Spinal cord (tissue), 10 donors: ENCODE results near the gene RTBDN. TPM values are rescaled to one million over a fixed set of nuclear protein-coding genes. Genes with fewer than 3 reads are reported as not detected.

Source experiments
- DNase-seq, 6 donors: peaks; one replicate each; pipeline versions ENCODE4 v3.0.0 to v3.0.0-alpha.2; 2013 to 2015; ENCODE audit warnings: low spot score in 6 of 6, low read depth in 4 of 6
- H3K27ac ChIP-seq: one replicate; pipeline ENCODE4 v1.5.1; 2013; ENCODE audit warnings: low read depth, low read length, control low read depth
- H3K27me3 ChIP-seq: one replicate; pipeline ENCODE4 v1.6.1; 2013; ENCODE audit warnings: low read length; ENCODE audit not compliant: control insufficient read depth, insufficient read depth
- H3K36me3 ChIP-seq: one replicate; pipeline ENCODE4 v1.6.1; 2013; ENCODE audit warnings: low read length; ENCODE audit not compliant: control insufficient read depth, insufficient read depth
- H3K4me1 ChIP-seq: one replicate; pipeline ENCODE4 v1.6.1; 2013; ENCODE audit warnings: low read length; ENCODE audit not compliant: control insufficient read depth, insufficient read depth
- H3K4me3 ChIP-seq: one replicate; pipeline ENCODE4 v1.5.1; 2013; ENCODE audit warnings: low read depth, low read length, control low read depth
- H3K9me3 ChIP-seq: one replicate; pipeline ENCODE4 v1.6.1; 2013; ENCODE audit warnings: low read length; ENCODE audit not compliant: control insufficient read depth, insufficient read depth
- WGBS: methylation state at CpG from one replicate; pipeline ENCODE4 v1.1.5; 2013; ENCODE audit warnings: missing lambda C conversion rate; ENCODE audit not compliant: insufficient coverage; 5-methylcytosine and 5-hydroxymethylcytosine counted together
- polyA plus RNA-seq, 2 donors: library from polyadenylated mRNA; unstranded; fragments of 120-200 nt; gene quantifications; one replicate each; pipeline ENCODE4 v1.2.1, GENCODE V29; 2013; ENCODE audit not compliant: insufficient read length in 2 of 2
- total RNA-seq, 2 donors: library from RNA; depleted of rRNA in 1 of 2; stranded (reverse); fragments of 120-200 nt in 1 of 2; fragments of >200 nt in 1 of 2; gene quantifications; one replicate each; pipeline versions ENCODE4 v1.2.3 to v1.2.4, GENCODE V29; 2013 to 2014
- donor health status: healthy.

The RTBDN gene
- total and polyA plus RNA-seq, 4 donors: 1.1 to 6.8 (median 3.8) TPM

DNA sequence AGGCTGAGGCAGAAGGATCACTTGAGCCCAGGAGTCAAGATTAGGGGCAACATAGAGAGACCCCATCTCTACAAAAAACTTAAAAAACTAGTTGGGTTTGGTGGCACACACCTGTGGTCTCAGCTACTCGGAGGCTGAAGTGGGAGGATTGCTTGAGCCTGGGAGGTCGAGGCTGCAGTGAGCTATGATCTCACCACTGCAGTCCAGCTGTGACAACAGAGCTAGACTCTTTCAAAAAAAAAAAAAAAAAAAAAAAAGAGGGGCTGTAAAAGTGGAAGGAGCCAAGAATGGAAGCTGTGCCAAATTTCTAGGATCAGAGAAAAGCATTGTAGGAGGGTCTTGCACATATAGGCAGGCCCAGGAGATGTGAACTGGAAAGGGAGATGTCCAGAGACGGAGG lies 37.3 kb upstream of the RTBDN start:
- Histone ChIP-seq H3K9me3 (no peaks in the 10 kb centered on the region), H3K4me3 (no peak overlapping the region), H3K36me3 (peaks cover 89% of the 10 kb centered on the region), H3K27me3 (no peaks in the 10 kb centered on the region), H3K4me1 (peaks cover 14% of the 10 kb centered on the region), H3K27ac (no peak overlapping the region)
- 89% methylated on average over 1 of the region's 3 CpGs for WGBS
- DNase-seq: no peak

DNA sequence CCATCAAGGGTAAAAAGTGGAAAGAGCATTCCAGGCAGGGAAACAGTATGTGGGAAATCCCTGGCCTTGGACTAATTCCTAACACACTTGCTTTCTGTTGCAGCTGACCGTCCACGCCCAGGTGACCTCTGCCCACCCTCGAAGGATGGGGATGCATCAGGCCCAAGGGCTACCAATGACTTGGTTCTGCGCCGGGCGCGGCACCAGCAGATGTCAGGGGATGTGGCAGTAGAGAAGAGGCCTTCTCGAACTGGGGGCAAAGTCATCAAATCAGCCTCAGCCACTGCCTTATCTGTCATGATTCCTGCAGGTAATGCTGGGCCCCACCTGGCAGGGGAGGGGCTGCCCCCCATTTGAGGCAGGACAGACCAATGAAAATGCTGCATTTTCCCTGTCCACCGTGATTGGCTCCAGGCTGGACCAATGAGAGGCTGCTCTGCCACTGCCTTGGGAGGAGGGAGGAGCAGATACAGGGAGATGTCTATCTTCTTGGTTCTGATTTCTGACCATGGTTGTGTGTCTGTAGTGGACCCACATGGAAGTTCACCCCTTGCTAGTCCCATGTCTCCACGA lies 34.2 kb upstream of the RTBDN start:
- no peaks in the 10 kb centered on the region for H3K27me3 ChIP-seq
- 96% methylated on average over 8 of the region's 10 CpGs for WGBS
- peak in 1 of 6 donors; percentile 41 for DNase-seq
- H3K36me3 ChIP-seq: peaks cover 85% of the 10 kb centered on the region
- H3K4me3 ChIP-seq: no peak overlapping the region
- no peak overlapping the region for H3K27ac ChIP-seq
- peaks cover 13% of the 10 kb centered on the region for H3K4me1 ChIP-seq
- H3K9me3 ChIP-seq: no peaks in the 10 kb centered on the region

DNA sequence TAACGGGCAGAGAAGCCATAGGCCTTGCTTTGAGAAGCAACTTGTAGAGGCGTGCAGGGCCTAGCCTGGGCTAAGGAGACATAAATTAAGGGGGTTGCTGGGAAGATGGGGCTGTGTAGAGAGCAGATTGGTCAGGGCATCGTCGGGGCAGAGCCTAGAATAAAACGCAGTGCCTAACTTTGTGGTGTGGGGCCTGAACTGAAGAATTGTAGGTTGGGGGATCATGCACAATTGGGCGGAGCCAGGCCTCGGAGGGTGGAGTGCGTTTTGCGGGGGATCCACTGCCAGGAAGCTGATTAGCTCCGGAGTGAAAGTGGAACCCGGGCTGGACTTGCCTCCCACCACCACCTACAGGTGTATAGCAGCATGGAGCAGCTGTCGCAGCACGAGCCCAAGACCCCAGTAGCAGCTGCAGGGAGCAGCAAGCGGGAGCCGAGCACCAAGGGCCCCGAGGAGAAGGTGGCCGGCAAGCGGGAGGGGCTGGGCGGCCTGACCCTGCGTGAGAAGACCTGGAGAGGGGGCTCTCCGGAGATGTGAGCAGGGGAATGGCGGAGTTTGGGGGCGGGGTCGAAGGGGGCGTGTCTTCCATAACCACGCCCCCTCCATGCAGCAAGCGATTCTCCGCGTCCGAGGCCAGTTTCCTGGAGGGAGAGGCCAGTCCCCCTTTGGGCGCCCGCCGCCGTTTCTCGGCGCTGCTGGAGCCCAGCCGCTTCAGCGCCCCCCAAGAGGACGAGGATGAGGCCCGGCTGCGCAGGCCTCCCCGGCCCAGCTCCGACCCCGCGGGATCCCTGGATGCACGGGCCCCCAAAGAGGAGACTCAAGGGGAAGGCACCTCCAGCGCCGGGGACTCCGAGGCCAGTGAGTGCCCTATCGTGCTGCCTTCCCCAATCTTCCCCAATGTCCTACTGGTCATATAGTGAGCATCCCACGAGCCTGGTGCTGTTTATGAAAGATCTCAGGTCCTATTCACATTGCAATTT lies 33.0 kb upstream of the RTBDN start:
- H3K9me3 ChIP-seq: no peaks in the 10 kb centered on the region
- H3K27ac ChIP-seq: no peak overlapping the region
- peaks cover 9% of the 10 kb centered on the region for H3K4me1 ChIP-seq
- peak overlapping the region; percentile 54 for H3K4me3 ChIP-seq
- DNase-seq: peak in 3 of 6 donors; percentile 55 to 84 (median 73)
- 13% methylated on average over 44 of the region's 51 CpGs for WGBS
- H3K27me3 ChIP-seq: no peaks in the 10 kb centered on the region
- H3K36me3 ChIP-seq: peaks cover 75% of the 10 kb centered on the region

DNA sequence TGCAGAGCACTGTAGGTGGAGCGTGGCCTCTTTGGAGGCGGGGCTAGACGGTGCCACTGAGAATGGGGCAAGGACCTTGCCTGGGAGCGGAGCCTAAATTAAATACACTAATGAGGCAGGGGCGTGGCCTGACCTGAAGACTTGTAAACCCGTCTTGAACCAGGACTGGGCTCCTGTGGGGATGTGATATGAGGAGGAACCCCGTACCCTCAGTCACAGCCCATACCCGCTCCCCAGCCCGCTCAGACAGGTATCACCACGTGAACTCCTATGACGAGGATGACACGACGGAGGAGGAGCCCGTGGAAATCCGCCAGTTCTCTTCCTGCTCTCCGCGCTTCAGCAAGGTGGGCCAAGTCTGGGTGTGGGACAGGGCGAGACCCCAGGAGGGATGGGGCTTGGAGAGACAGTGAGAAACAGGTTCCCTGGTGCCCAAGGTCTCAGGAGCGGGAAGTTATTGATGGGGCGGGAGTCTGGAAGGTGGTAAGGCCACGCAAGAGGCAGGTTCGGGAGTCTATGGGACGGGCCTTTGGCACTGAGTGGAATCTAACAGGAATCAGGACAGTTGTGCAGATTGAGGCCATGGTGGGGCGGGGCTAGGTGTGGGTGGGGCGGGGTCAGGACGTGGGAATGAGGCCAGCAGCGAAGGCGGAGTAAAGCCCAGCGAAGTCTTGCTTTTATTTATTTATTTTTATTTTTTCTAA lies 32.2 kb upstream of the RTBDN start:
- Histone ChIP-seq H3K4me3 (no peak overlapping the region), H3K27me3 (no peaks in the 10 kb centered on the region), H3K36me3 (peaks cover 71% of the 10 kb centered on the region), H3K9me3 (no peaks in the 10 kb centered on the region), H3K27ac (no peak overlapping the region), H3K4me1 (peaks cover 9% of the 10 kb centered on the region)
- WGBS: 85% methylated on average over 16 of the region's 29 CpGs
- no peak for DNase-seq

DNA sequence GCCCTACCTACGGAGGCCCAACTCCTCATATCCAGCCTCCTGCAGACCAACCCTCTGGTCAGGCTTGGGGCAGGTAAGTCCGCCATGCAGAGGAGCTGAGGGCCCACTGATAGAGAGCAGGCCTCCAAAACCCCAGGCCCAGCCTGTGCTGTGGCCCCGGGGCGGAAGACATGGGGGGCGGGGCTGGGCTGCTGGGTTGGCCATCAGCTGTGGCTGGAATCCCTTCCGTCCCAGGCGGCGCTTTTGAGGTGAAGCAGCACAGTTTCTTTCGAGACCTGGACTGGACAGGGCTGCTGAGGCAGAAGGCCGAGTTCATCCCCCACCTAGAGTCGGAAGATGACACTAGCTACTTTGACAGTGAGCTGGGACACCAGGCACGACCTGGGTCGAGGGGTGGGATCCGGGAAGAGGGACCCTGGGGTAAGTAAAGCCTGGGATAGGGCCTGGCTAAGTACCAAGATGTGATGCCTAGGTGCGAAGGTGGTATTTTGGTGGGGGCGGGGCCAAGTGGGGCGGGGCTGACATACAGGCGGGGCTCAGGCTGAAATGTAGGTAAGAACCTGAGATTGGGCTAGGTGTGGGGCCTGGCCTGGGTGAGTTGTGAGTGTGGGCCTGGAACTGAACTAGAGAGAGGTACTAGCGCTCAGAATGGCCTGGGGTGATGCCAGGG lies 31.5 kb upstream of the RTBDN start:
- peaks cover 9% of the 10 kb centered on the region for H3K4me1 ChIP-seq
- WGBS: 86% methylated on average over 19 of the region's 19 CpGs
- H3K27ac ChIP-seq: no peak overlapping the region
- H3K9me3 ChIP-seq: no peaks in the 10 kb centered on the region
- no peak overlapping the region for H3K4me3 ChIP-seq
- DNase-seq: no peak
- no peaks in the 10 kb centered on the region for H3K27me3 ChIP-seq
- H3K36me3 ChIP-seq: peaks cover 72% of the 10 kb centered on the region

DNA sequence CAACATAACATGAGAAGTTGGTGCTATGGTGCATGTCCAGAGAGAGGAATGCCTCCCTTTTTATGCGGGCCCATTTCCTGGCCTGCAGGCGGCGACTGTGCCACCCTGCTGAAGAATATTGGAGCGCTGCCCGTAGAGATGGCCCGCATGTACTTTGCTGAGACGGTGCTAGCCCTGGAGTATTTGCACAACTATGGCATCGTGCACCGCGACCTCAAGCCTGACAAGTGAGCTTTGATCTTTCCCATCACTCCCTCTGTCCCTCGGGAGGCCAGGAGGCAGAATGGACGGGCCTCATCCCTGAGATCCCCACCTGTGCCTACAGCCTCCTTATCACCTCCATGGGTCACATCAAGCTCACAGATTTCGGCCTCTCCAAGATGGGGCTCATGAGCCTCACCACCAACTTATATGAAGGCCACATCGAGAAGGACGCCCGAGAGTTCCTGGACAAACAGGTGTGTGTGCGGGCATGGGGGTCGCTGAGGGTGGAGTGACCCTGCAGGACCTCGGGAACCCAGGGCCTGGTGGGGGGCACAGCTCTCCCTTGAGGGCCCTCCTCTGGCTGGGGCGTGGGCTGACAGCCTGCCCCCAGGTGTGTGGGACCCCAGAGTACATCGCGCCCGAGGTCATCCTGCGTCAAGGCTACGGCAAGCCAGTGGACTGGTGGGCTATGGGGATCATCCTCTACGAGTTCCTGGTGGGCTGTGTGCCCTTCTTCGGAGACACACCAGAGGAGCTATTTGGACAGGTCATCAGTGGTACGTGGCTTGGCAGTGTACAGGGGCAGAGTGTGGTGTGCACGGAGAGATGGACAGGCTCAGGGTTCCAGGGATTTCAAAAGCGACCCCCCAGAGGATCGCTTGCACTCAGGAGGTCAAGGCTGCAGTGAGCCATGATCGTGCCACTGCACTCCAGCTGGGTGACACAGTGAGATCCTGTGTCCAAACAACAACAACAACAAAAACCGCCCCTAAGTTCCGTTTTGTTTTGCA lies 30.6 kb upstream of the RTBDN start:
- Histone ChIP-seq H3K27me3 (no peaks in the 10 kb centered on the region), H3K9me3 (no peaks in the 10 kb centered on the region), H3K36me3 (peaks cover 74% of the 10 kb centered on the region), H3K27ac (no peak overlapping the region), H3K4me1 (peaks cover 9% of the 10 kb centered on the region), H3K4me3 (no peak overlapping the region)
- 91% methylated on average over 32 of the region's 34 CpGs for WGBS
- DNase-seq: no peak

DNA sequence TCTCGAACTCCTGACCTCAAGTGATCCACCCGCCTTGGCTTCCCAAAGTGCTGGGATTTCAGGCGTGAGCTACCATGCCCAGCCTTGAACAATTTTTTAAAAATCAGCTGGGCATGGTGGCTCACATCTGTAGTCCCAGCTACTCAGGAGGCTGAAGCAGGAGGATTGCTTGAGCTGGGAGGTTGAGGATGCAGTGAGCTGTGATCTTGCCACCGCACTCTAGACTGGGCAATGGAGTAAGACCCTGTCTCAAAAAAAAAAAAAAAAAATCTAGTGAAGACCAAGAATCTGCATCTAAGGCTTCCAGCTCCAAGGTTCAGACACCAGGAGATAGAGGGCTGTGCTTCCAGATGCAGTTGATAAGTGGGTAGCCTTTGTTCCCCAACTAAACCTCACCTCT lies 29.8 kb upstream of the RTBDN start:
- Histone ChIP-seq H3K36me3 (peaks cover 76% of the 10 kb centered on the region), H3K27me3 (no peaks in the 10 kb centered on the region), H3K27ac (no peak overlapping the region), H3K9me3 (no peaks in the 10 kb centered on the region), H3K4me1 (peaks cover 9% of the 10 kb centered on the region), H3K4me3 (no peak overlapping the region)
- DNase-seq: no peak
- 90% methylated on average over 3 of the region's 4 CpGs for WGBS

DNA sequence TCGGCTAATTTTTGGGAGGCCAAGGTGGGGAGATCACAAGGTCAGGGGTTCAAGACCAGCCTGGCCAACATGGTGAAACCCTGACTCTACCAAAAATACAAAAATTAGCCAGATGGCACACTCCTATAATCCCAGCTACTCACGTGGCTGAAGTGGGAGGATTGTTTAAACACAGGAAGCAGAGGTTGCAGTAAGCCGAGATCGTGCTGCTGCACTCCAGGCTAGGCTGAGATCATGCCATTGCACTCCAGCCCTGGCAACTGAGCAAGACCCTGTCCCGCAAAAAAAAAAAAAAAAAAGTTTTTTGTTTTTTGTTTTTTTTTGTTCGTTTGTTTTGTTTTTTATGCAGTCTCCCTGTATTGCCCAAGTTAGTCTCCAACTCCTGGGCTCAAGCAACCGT lies 25.2 kb upstream of the RTBDN start:
- Histone ChIP-seq H3K4me3 (no peak overlapping the region), H3K4me1 (no peaks in the 10 kb centered on the region), H3K9me3 (no peaks in the 10 kb centered on the region), H3K36me3 (peaks cover 60% of the 10 kb centered on the region), H3K27ac (no peak overlapping the region), H3K27me3 (no peaks in the 10 kb centered on the region)
- WGBS: 74% methylated on average over 3 of the region's 7 CpGs
- no peak for DNase-seq
